Keratinocyte (primary cell): Measurements from ENCODE around the gene GABRD. TPM values are rescaled to one million over a fixed set of nuclear protein-coding genes. Genes with fewer than 3 reads are reported as not detected.

Experiments used
- DNase-seq: peaks from one replicate; pipeline ENCODE4 v3.0.0-alpha.2; 2011; ENCODE audit warnings: low read depth, missing footprints, low spot score
- FAIRE-seq: peaks from 2 replicates; lab custom pipeline; 2011; peaks lifted over from hg19 to GRCh38; lab: Jason Lieb, UNC
- H2AFZ ChIP-seq: 2 replicates; pipeline ENCODE4 v1.6.0; 2012; ENCODE audit warnings: low read length, control low read depth, inconsistent platforms; ENCODE audit not compliant: control insufficient read depth
- H3K27ac ChIP-seq: 2 replicates; pipeline ENCODE4 v1.5.1; 2011; ENCODE audit warnings: low read length; ENCODE audit not compliant: control insufficient read depth, insufficient read depth
- H3K27me3 ChIP-seq: 3 replicates; pipeline ENCODE4 v1.6.0; 2011; ENCODE audit warnings: low read length; ENCODE audit not compliant: control insufficient read depth, insufficient read depth; ENCODE audit errors: extremely low read depth
- H3K36me3 ChIP-seq, 2 experiments: 2 replicates in 1 of 2; 3 replicates in 1 of 2; pipeline ENCODE4 v1.5.1; 2011; ENCODE audit warnings: low read length in 2 of 2, mild to moderate bottlenecking in 1 of 2; ENCODE audit not compliant: control insufficient read depth in 2 of 2, insufficient read depth in 2 of 2; ENCODE audit errors: extremely low read depth in 1 of 2
- H3K4me1 ChIP-seq: 3 replicates; pipeline ENCODE4 v1.5.1; 2011; ENCODE audit warnings: low read length; ENCODE audit not compliant: control insufficient read depth, insufficient read depth; ENCODE audit errors: extremely low read depth
- H3K4me2 ChIP-seq: 3 replicates; pipeline ENCODE4 v1.6.0; 2011; ENCODE audit warnings: low read depth, low read length; ENCODE audit not compliant: control insufficient read depth, insufficient read depth; ENCODE audit errors: extremely low read depth
- H3K4me3 ChIP-seq, 3 experiments: fragments of 200-600 bp in 1 of 3; sonication (generic) in 1 of 3; 2 replicates in 2 of 3; 3 replicates in 1 of 3; pipeline ENCODE4 v1.5.1; 2011 to 2016; ENCODE audit warnings: low read length in 3 of 3, mild to moderate bottlenecking in 3 of 3, control low read depth in 2 of 3, inconsistent platforms in 1 of 3, low read depth in 1 of 3, mixed read lengths in 1 of 3, mixed run types in 1 of 3, moderate library complexity in 1 of 3; ENCODE audit not compliant: control insufficient read depth in 2 of 3, insufficient read depth in 2 of 3; ENCODE audit errors: extremely low read depth in 1 of 3
- H3K79me2 ChIP-seq: 2 replicates; pipeline ENCODE4 v1.6.0; 2012; ENCODE audit warnings: low read length; ENCODE audit not compliant: control insufficient read depth, insufficient read depth
- H3K9ac ChIP-seq: 3 replicates; pipeline ENCODE4 v1.6.0; 2011; ENCODE audit warnings: low read length; ENCODE audit not compliant: control insufficient read depth, insufficient read depth; ENCODE audit errors: extremely low read depth
- H3K9me1 ChIP-seq: 3 replicates; pipeline ENCODE4 v1.6.0; 2011; ENCODE audit warnings: low read length; ENCODE audit not compliant: control insufficient read depth, insufficient read depth; ENCODE audit errors: extremely low read depth
- H3K9me3 ChIP-seq: 2 replicates; pipeline ENCODE4 v1.5.1; 2012; ENCODE audit warnings: low read depth, low read length; ENCODE audit not compliant: control insufficient read depth
- H4K20me1 ChIP-seq: 3 replicates; pipeline ENCODE4 v1.6.0; 2011; ENCODE audit warnings: low read length; ENCODE audit not compliant: control insufficient read depth, insufficient read depth; ENCODE audit errors: extremely low read depth
- CTCF ChIP-seq, 3 experiments: IDR thresholded peaks in 1 of 3; conservative IDR thresholded peaks in 1 of 3; optimal IDR thresholded peaks in 1 of 3; 2 replicates in 2 of 3; 3 replicates in 1 of 3; pipeline versions ENCODE3 to v1.5.1; 2011; ENCODE audit warnings: low read length in 3 of 3, mild to moderate bottlenecking in 3 of 3, moderate library complexity in 2 of 3, control low read depth in 1 of 3, inconsistent platforms in 1 of 3; ENCODE audit not compliant: insufficient read depth in 2 of 3; ENCODE audit errors: extremely low read depth in 1 of 3
- EZH2 ChIP-seq: IDR thresholded peaks from one replicate; pipeline ENCODE4 v1.6.1; 2012; ENCODE audit warnings: inconsistent platforms, mild to moderate bottlenecking, low read length, moderate library complexity
- dilution Hi-C: fragments of 300-500 bp; cut with MboI; formaldehyde crosslinking; loops from one replicate; pipeline ENCODE4 v1.7.0; 2020; ENCODE audit warnings: low sequenced_read_pairs; ENCODE audit not compliant: extremely low pct_ligation_motif_present
- polyA plus RNA-seq, 5 experiments: library from polyadenylated mRNA; depleted of rRNA in 3 of 5; stranded (reverse) in 3 of 5; stranded (forward) in 1 of 5; unstranded in 1 of 5; fragments of >200 nt; gene quantifications; 1 replicate in 1 of 5; 2 replicates in 3 of 5; 3 replicates in 1 of 5; pipeline versions ENCODE4 v1.2.1 to v1.2.3, GENCODE V29; 2011 to 2012; ENCODE audit warnings: missing spikeins in 2 of 5, low read depth in 1 of 5, low replicate concordance in 1 of 5

Gene GABRD
- polyA plus RNA-seq, 1 donor (not counting 4 experiments of a cell fraction or from before 2014, with no cell fraction given), result not detected

GRCh38 chr1:2052054-2052679 lies 33.0 kb downstream of the GABRD start:
- Histone ChIP-seq H3K79me2 (peaks cover 26% of the 10 kb centered on the region), H3K9ac (no peak overlapping the region), H3K27ac (no peak overlapping the region), H3K36me3 (peaks cover 0 to 8% of the 10 kb centered on the region in 2 experiments), H3K9me3 (no peaks in the 10 kb centered on the region), H3K9me1 (peaks cover 9% of the 10 kb centered on the region), H3K4me3 (peak overlapping the region; percentile 13 to 90 (median 86)), H3K4me1 (peaks cover 13% of the 10 kb centered on the region), H4K20me1 (peaks cover 9% of the 10 kb centered on the region), H3K4me2 (peak overlapping the region; percentile 81), H2AFZ (no peak overlapping the region), H3K27me3 (no peaks in the 10 kb centered on the region)
- DNase-seq, result no peak
- dilution Hi-C loops, result no loop called here
- FAIRE-seq, result no peak
- TF ChIP-seq CTCF (optimal IDR thresholded peaks at IDR 0.05 in 1 of 3, IDR thresholded peaks at IDR 0.05 in 1 of 3, conservative IDR thresholded peaks at IDR 0.05 in 1 of 3; ENCODE audit: extremely low read depth in 1 of 3, insufficient read depth in 2 of 3, low read length in 3 of 3) (no peak), EZH2 (no peak)

GRCh38 chr1:2052756-2053155 lies 33.6 kb downstream of the GABRD start:
- Histone ChIP-seq H3K36me3 (peaks cover 0 to 9% of the 10 kb centered on the region in 2 experiments), H3K9me3 (no peaks in the 10 kb centered on the region), H3K79me2 (peaks cover 26% of the 10 kb centered on the region), H3K27me3 (no peaks in the 10 kb centered on the region), H2AFZ (no peak overlapping the region), H3K9ac (no peak overlapping the region), H3K9me1 (peaks cover 9% of the 10 kb centered on the region), H3K4me1 (peaks cover 13% of the 10 kb centered on the region), H3K4me3 (no peak overlapping the region), H3K27ac (no peak overlapping the region), H3K4me2 (no peak overlapping the region), H4K20me1 (peaks cover 9% of the 10 kb centered on the region)
- DNase-seq (no peak), FAIRE-seq (no peak)
- dilution Hi-C loops, result no loop called here
- TF ChIP-seq EZH2 (no peak), CTCF (optimal IDR thresholded peaks at IDR 0.05 in 1 of 3, IDR thresholded peaks at IDR 0.05 in 1 of 3, conservative IDR thresholded peaks at IDR 0.05 in 1 of 3; ENCODE audit: extremely low read depth in 1 of 3, insufficient read depth in 2 of 3, low read length in 3 of 3) (no peak)
